Neuronal stem cell (in vitro differentiated cells): ENCODE data around the gene TMBIM6.

ENCODE experiments used
- DNase-seq: peaks from one replicate; pipeline ENCODE4 v3.0.0-alpha.2; 2013; ENCODE audit warnings: low spot score
- H2AFZ ChIP-seq: one replicate; pipeline ENCODE4 v1.6.1; 2013; ENCODE audit warnings: mild to moderate bottlenecking, low read length, inconsistent platforms
- H2AK5ac ChIP-seq: 2 replicates; pipeline ENCODE4 v1.6.1; 2013; ENCODE audit warnings: low read depth, mild to moderate bottlenecking, inconsistent platforms, low read length, moderate library complexity, mixed read lengths
- H2BK120ac ChIP-seq: 2 replicates; pipeline ENCODE4 v1.6.1; 2013; ENCODE audit warnings: low read depth, mild to moderate bottlenecking, inconsistent platforms, low read length, moderate library complexity, mixed read lengths
- H2BK12ac ChIP-seq: one replicate; pipeline ENCODE4 v1.6.1; 2013; ENCODE audit warnings: low read length, inconsistent platforms
- H2BK15ac ChIP-seq: 2 replicates; pipeline ENCODE4 v1.6.1; 2013; ENCODE audit warnings: mild to moderate bottlenecking, low read length, inconsistent platforms, mixed read lengths
- H2BK5ac ChIP-seq: one replicate; pipeline ENCODE4 v1.6.1; 2013; ENCODE audit warnings: inconsistent platforms, mild to moderate bottlenecking, low read length, moderate library complexity
- H3K14ac ChIP-seq: one replicate; pipeline ENCODE4 v1.6.1; 2013; ENCODE audit warnings: low read length, inconsistent platforms
- H3K18ac ChIP-seq: 2 replicates; pipeline ENCODE4 v1.6.1; 2013; ENCODE audit warnings: low read length, inconsistent platforms
- H3K23ac ChIP-seq: 2 replicates; pipeline ENCODE4 v1.6.1; 2013; ENCODE audit warnings: low read depth, mild to moderate bottlenecking, mixed read lengths, low read length, inconsistent platforms; ENCODE audit not compliant: poor library complexity
- H3K27ac ChIP-seq: replicated peaks from 3 replicates; pipeline ENCODE4 v1.5.1; 2013; ENCODE audit warnings: low read length, inconsistent platforms
- H3K27me3 ChIP-seq, 3 experiments: 2 replicates each; pipeline ENCODE4 v1.6.1; 2013; ENCODE audit warnings: low read length in 3 of 3, mild to moderate bottlenecking in 2 of 3, inconsistent platforms in 1 of 3, low read depth in 1 of 3, mixed read lengths in 1 of 3, moderate library complexity in 1 of 3; ENCODE audit not compliant: control insufficient read depth in 3 of 3, insufficient read depth in 3 of 3
- H3K36me3 ChIP-seq, 2 donors: replicated peaks in 1 of 2; 2 replicates each; pipeline ENCODE4 v1.6.1; 2013; ENCODE audit warnings: low read length in 2 of 2; ENCODE audit not compliant: control insufficient read depth in 2 of 2, insufficient read depth in 2 of 2
- H3K4ac ChIP-seq: 2 replicates; pipeline ENCODE4 v1.6.1; 2013; ENCODE audit warnings: inconsistent platforms, mild to moderate bottlenecking, low read length, moderate library complexity
- H3K4me1 ChIP-seq, 2 donors: 1 replicate in 1 of 2; 2 replicates in 1 of 2; pipeline ENCODE4 v1.6.1; 2013; ENCODE audit warnings: low read length in 2 of 2, low read depth in 1 of 2; ENCODE audit not compliant: control insufficient read depth in 2 of 2, insufficient read depth in 1 of 2
- H3K4me2 ChIP-seq: one replicate; pipeline ENCODE4 v1.6.1; 2013; ENCODE audit warnings: mild to moderate bottlenecking, low read length, inconsistent platforms; ENCODE audit not compliant: insufficient read depth, poor library complexity, severe bottlenecking
- H3K4me3 ChIP-seq, 2 donors: 2 replicates each; pipeline ENCODE4 v1.5.1; 2013; ENCODE audit warnings: low read length in 2 of 2, mild to moderate bottlenecking in 2 of 2, inconsistent platforms in 1 of 2, moderate library complexity in 1 of 2
- H3K79me1 ChIP-seq: one replicate; pipeline ENCODE4 v1.6.1; 2013; ENCODE audit warnings: low read depth, mild to moderate bottlenecking, inconsistent platforms, low read length, moderate library complexity
- H3K9ac ChIP-seq: one replicate; pipeline ENCODE4 v1.6.1; 2013; ENCODE audit warnings: mild to moderate bottlenecking, low read depth, low read length, inconsistent platforms; ENCODE audit not compliant: poor library complexity
- H3K9me3 ChIP-seq, 2 donors: replicated peaks in 1 of 2; 2 replicates each; pipeline versions ENCODE3 to v1.6.1; 2013; ENCODE audit warnings: low read length in 2 of 2, mild to moderate bottlenecking in 2 of 2, inconsistent platforms in 1 of 2, low read depth in 1 of 2, mixed read lengths in 1 of 2, moderate library complexity in 1 of 2; ENCODE audit not compliant: control insufficient read depth in 2 of 2, insufficient read depth in 1 of 2
- H4K8ac ChIP-seq: one replicate; pipeline ENCODE4 v1.6.1; 2013; ENCODE audit warnings: low read depth, mild to moderate bottlenecking, inconsistent platforms, low read length, moderate library complexity
- H4K91ac ChIP-seq: one replicate; pipeline ENCODE4 v1.6.1; 2013; ENCODE audit warnings: low read length, low read depth, mild to moderate bottlenecking, inconsistent platforms; ENCODE audit not compliant: poor library complexity
- WGBS, 2 donors: extraction: QIAGEN DNeasy Blood & Tissue Kit; methylation state at CpG; one replicate each; pipeline ENCODE4 v1.1.7; 2013; ENCODE audit warnings: missing lambda C conversion rate in 2 of 2, mixed read lengths in 1 of 2; ENCODE audit not compliant: insufficient read length in 2 of 2, insufficient replicate concordance in 1 of 2; ENCODE audit errors: extremely low coverage in 2 of 2; 5-methylcytosine and 5-hydroxymethylcytosine counted together

TMBIM6 gene

DNA sequence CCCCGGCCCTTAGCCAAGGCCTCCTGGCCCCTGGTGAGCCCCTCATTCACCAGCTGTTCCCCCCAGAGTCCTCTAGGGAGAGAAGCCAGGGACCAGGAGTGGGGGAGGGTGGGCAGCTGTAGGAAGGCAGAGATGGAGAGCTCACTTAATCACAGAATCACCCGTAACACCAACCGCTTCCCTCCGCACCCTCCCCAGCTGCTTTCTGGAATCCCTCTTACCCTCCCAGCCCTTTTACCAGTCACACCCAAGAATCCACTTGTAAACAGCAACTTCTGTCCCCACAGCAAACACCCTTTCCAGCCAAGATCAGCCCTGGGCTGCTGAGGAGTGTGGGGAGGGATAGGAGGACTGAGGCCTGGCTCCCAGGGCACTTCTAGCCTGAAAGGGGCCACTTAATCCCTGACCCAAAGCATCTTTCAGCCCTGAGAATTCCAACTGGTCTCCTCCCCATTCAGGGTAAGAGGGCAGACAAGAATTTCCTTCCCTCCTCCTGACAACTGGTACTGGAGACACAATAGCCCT lies 68.1 kb downstream of the TMBIM6 start:
- Histone ChIP-seq H3K27ac (peak overlapping the region; percentile 96), H3K36me3 (peaks cover 5 to 33% of the 10 kb centered on the region in 2 donors), H3K14ac (peak overlapping the region; percentile 59), H2BK120ac (peak overlapping the region; percentile 83), H3K4me3 (peak overlapping the region in 1 of 2 donors; percentile 35), H2AK5ac (peak overlapping the region; percentile 99), H3K79me1 (peaks cover 5% of the 10 kb centered on the region), H4K8ac (peak overlapping the region; percentile 88), H3K4me2 (peak overlapping the region; percentile 53), H3K23ac (no peak overlapping the region), H2BK12ac (peak overlapping the region; percentile 64), H3K9me3 (no peaks in the 10 kb centered on the region), H3K18ac (peak overlapping the region; percentile 100), H2AFZ (peak overlapping the region; percentile 76), H2BK15ac (peak overlapping the region; percentile 97), H3K27me3 (no peaks in the 10 kb centered on the region), H2BK5ac (peak overlapping the region; percentile 91), H3K9ac (peak overlapping the region; percentile 64), H3K4me1 (peaks cover 35 to 36% of the 10 kb centered on the region in 2 donors), H4K91ac (peak overlapping the region; percentile 60), H3K4ac (peak overlapping the region; percentile 76)
- WGBS, 2 donors: no CpG with 5 or more reads among the region's 4 CpGs
- DNase-seq: peak; percentile 54

- peaks cover 35 to 36% of the 10 kb centered on the region in 2 donors for H3K4me1 ChIP-seq
- no peak overlapping the region for H2BK15ac ChIP-seq
- no peak overlapping the region for H3K14ac ChIP-seq
- no peaks in the 10 kb centered on the region for H3K9me3 ChIP-seq
- H4K8ac ChIP-seq: no peak overlapping the region
- no peaks in the 10 kb centered on the region for H3K27me3 ChIP-seq
- peak overlapping the region; percentile 76 for H2AFZ ChIP-seq
- DNase-seq: no peak
- H3K9ac ChIP-seq: no peak overlapping the region
- H3K18ac ChIP-seq: peak overlapping the region; percentile 49
- H3K36me3 ChIP-seq: peaks cover 2 to 33% of the 10 kb centered on the region in 2 donors
- peak overlapping the region; percentile 53 for H3K4me2 ChIP-seq
- H3K23ac ChIP-seq: no peak overlapping the region
- no peak overlapping the region for H3K4ac ChIP-seq
- no CpG with 5 or more reads among the region's 9 CpGs for WGBS, 2 donors
- no peak overlapping the region for H2BK120ac ChIP-seq
- H2BK12ac ChIP-seq: no peak overlapping the region
- no peak overlapping the region for H4K91ac ChIP-seq
- peak overlapping the region; percentile 96 for H3K27ac ChIP-seq
- H3K4me3 ChIP-seq: peak overlapping the region in 1 of 2 donors; percentile 35
- H2BK5ac ChIP-seq: peak overlapping the region; percentile 91
- no peak overlapping the region for H2AK5ac ChIP-seq
- peaks cover 5% of the 10 kb centered on the region for H3K79me1 ChIP-seq
Measured at GRCh38 chr12:49809906-49810389, 68.6 kb downstream of the TMBIM6 start.

DNA sequence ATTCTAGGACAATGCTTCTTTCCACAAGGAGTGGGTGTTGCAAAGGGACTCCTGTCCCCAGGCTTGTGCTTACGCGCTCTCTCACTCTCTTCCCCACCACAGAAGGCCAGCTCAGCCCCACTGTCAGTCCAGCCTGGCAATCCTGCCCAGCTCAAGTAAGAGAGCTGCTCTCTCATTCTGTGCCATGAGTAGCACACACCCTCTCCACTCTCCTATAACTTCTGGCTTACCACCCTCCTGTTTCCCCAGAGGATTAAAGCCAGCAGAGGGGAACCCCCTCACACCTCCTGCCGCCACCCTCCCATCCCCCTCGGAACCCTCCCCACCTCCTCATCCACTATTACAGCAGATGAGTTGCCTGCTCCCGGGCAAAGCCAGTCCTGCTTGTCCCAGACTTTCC lies 69.8 kb downstream of the TMBIM6 start:
- no peaks in the 10 kb centered on the region for H3K9me3 ChIP-seq
- H3K4me2 ChIP-seq: no peak overlapping the region
- no peak overlapping the region for H4K91ac ChIP-seq
- no peak overlapping the region for H3K18ac ChIP-seq
- no peak for DNase-seq
- no peak overlapping the region for H2AK5ac ChIP-seq
- H4K8ac ChIP-seq: no peak overlapping the region
- H2BK120ac ChIP-seq: no peak overlapping the region
- H3K27me3 ChIP-seq: no peaks in the 10 kb centered on the region
- peaks cover 2% of the 10 kb centered on the region for H3K79me1 ChIP-seq
- H3K27ac ChIP-seq: no peak overlapping the region
- H3K14ac ChIP-seq: no peak overlapping the region
- H2BK5ac ChIP-seq: no peak overlapping the region
- no peak overlapping the region for H3K4me3 ChIP-seq
- H3K23ac ChIP-seq: no peak overlapping the region
- no CpG with 5 or more reads among the region's 5 CpGs for WGBS, 2 donors
- peaks cover 35 to 36% of the 10 kb centered on the region in 2 donors for H3K4me1 ChIP-seq
- no peak overlapping the region for H3K4ac ChIP-seq
- H2AFZ ChIP-seq: no peak overlapping the region
- no peak overlapping the region for H2BK12ac ChIP-seq
- H2BK15ac ChIP-seq: no peak overlapping the region
- peaks cover 0 to 30% of the 10 kb centered on the region in 2 donors for H3K36me3 ChIP-seq
- H3K9ac ChIP-seq: no peak overlapping the region

DNA sequence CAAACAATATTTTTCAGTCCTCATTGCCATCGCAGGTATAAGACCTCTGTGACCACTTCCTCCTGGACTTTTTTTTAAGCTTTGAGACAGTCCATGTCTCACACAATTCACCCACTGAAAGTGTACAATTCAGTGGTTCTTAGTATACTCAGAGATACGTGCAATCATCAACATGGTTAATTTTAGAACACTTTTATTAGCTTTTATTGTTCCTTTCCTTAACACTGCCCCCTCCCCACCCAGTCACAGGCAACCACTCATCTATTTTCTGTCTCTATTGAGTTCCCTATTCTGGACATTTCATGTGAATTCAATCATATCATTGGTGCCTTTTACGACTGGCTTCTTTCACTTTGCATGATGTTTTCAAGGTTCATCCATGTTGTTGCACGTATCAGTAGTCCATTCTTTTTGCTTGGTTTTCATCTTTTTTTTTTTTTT lies 70.6 kb downstream of the TMBIM6 start:
- H3K27me3 ChIP-seq: no peaks in the 10 kb centered on the region
- H3K36me3 ChIP-seq: peaks cover 0 to 32% of the 10 kb centered on the region in 2 donors
- H3K9me3 ChIP-seq: no peaks in the 10 kb centered on the region
- no peak overlapping the region for H3K27ac ChIP-seq
- peaks cover 33% of the 10 kb centered on the region in 2 donors for H3K4me1 ChIP-seq
- no peak overlapping the region for H3K4ac ChIP-seq
- H2AK5ac ChIP-seq: no peak overlapping the region
- H4K91ac ChIP-seq: no peak overlapping the region
- no peak overlapping the region for H2BK120ac ChIP-seq
- H3K23ac ChIP-seq: no peak overlapping the region
- no peak overlapping the region for H3K4me3 ChIP-seq
- no peak overlapping the region for H2BK15ac ChIP-seq
- no peak overlapping the region for H2BK12ac ChIP-seq
- H3K9ac ChIP-seq: no peak overlapping the region
- WGBS, 2 donors: no CpG with 5 or more reads among the region's 4 CpGs
- H3K14ac ChIP-seq: no peak overlapping the region
- DNase-seq: no peak
- H4K8ac ChIP-seq: no peak overlapping the region
- no peak overlapping the region for H2AFZ ChIP-seq
- H3K79me1 ChIP-seq: peaks cover 2% of the 10 kb centered on the region
- H3K4me2 ChIP-seq: no peak overlapping the region
- no peak overlapping the region for H3K18ac ChIP-seq
- no peak overlapping the region for H2BK5ac ChIP-seq
